Parathyroid adenoma (tissue), 2 donors: Measurements from ENCODE around the gene BIRC5.

Source experiments
- H2AFZ ChIP-seq: fragments of 300-600 bp; sonication (generic); one replicate; pipeline ENCODE4 v1.7.0; 2017; ENCODE audit warnings: antibody characterized with exemption, mild to moderate bottlenecking
- H3K27ac ChIP-seq: fragments of 300-600 bp; sonication (generic); one replicate; pipeline ENCODE4 v1.7.0; 2017
- H3K27me3 ChIP-seq: fragments of 300-600 bp; sonication (generic); one replicate; pipeline ENCODE4 v1.7.0; 2017; ENCODE audit warnings: low read length; ENCODE audit not compliant: control insufficient read depth, insufficient read depth
- H3K36me3 ChIP-seq: fragments of 300-600 bp; sonication (generic); one replicate; pipeline ENCODE4 v1.7.0; 2017; ENCODE audit warnings: low read length; ENCODE audit not compliant: control insufficient read depth, insufficient read depth
- H3K4me1 ChIP-seq: fragments of 300-600 bp; sonication (generic); one replicate; pipeline ENCODE4 v1.7.0; 2017; ENCODE audit warnings: control low read depth
- H3K4me2 ChIP-seq: fragments of 300-600 bp; sonication (generic); one replicate; pipeline ENCODE4 v1.7.0; 2017; ENCODE audit warnings: low read length
- H3K4me3 ChIP-seq: fragments of 300-600 bp; sonication (generic); one replicate; pipeline ENCODE4 v1.7.0; 2017; ENCODE audit warnings: low read depth, low read length
- H3K79me2 ChIP-seq: fragments of 300-600 bp; sonication (generic); one replicate; pipeline ENCODE4 v1.7.0; 2017; ENCODE audit warnings: control low read depth
- H3K9ac ChIP-seq: fragments of 300-600 bp; sonication (generic); one replicate; pipeline ENCODE4 v1.7.0; 2017; ENCODE audit warnings: mild to moderate bottlenecking
- H3K9me3 ChIP-seq: fragments of 300-600 bp; sonication (generic); one replicate; pipeline ENCODE4 v1.7.0; 2017; ENCODE audit warnings: low read length; ENCODE audit not compliant: control insufficient read depth
- CTCF ChIP-seq: fragments of 300-600 bp; sonication (generic); IDR thresholded peaks from one replicate; pipeline ENCODE4 v1.7.0; 2017; ENCODE audit warnings: antibody characterized with exemption, mild to moderate bottlenecking
- donor health status: primary hyperparathyroidism.

BIRC5 gene

GRCh38 chr17:78173097-78173715, 40.8 kb upstream of the BIRC5 start:
- H3K36me3 ChIP-seq, result no peaks in the 10 kb centered on the region
- no peak overlapping the region for H3K4me3 ChIP-seq
- H3K4me1 ChIP-seq, result peaks cover 7% of the 10 kb centered on the region
- no peaks in the 10 kb centered on the region for H3K9me3 ChIP-seq
- no peak overlapping the region for H3K9ac ChIP-seq
- no peak for TF ChIP-seq CTCF
- H3K27me3 ChIP-seq, result no peaks in the 10 kb centered on the region
- H3K27ac ChIP-seq, result no peak overlapping the region
- no peak overlapping the region for H2AFZ ChIP-seq
- no peak overlapping the region for H3K4me2 ChIP-seq
- H3K79me2 ChIP-seq, result no peaks in the 10 kb centered on the region

- no peaks in the 10 kb centered on the region for H3K27me3 ChIP-seq
- H2AFZ ChIP-seq, result no peak overlapping the region
- H3K4me3 ChIP-seq, result no peak overlapping the region
- H3K4me2 ChIP-seq, result no peak overlapping the region
- peak overlapping the region; percentile 47 for H3K27ac ChIP-seq
- no peak for TF ChIP-seq CTCF
- H3K79me2 ChIP-seq, result no peaks in the 10 kb centered on the region
- H3K4me1 ChIP-seq, result peaks cover 7% of the 10 kb centered on the region
- H3K9me3 ChIP-seq, result no peaks in the 10 kb centered on the region
- H3K9ac ChIP-seq, result no peak overlapping the region
- no peaks in the 10 kb centered on the region for H3K36me3 ChIP-seq
These were observed 39.6 kb upstream of the BIRC5 start for GRCh38 chr17:78174346-78174869.

GRCh38 chr17:78174870-78175642, 39.0 kb upstream of the BIRC5 start:
- peaks cover 2% of the 10 kb centered on the region for H3K4me1 ChIP-seq
- peak overlapping the region; percentile 47 for H3K27ac ChIP-seq
- no peaks in the 10 kb centered on the region for H3K27me3 ChIP-seq
- H2AFZ ChIP-seq, result no peak overlapping the region
- no peak for TF ChIP-seq CTCF
- H3K4me3 ChIP-seq, result no peak overlapping the region
- H3K36me3 ChIP-seq, result no peaks in the 10 kb centered on the region
- H3K9ac ChIP-seq, result no peak overlapping the region
- H3K9me3 ChIP-seq, result no peaks in the 10 kb centered on the region
- H3K79me2 ChIP-seq, result no peaks in the 10 kb centered on the region
- no peak overlapping the region for H3K4me2 ChIP-seq

- peaks cover 2% of the 10 kb centered on the region for H3K4me1 ChIP-seq
These were observed 38.4 kb upstream of the BIRC5 start for GRCh38 chr17:78175643-78175981.

More at GRCh38 chr17:78175643-78175981, 38.4 kb upstream of the BIRC5 start:
- H3K9me3 ChIP-seq, result no peaks in the 10 kb centered on the region
- no peak for TF ChIP-seq CTCF
- H3K36me3 ChIP-seq, result no peaks in the 10 kb centered on the region
- H3K27me3 ChIP-seq, result no peaks in the 10 kb centered on the region
- no peak overlapping the region for H3K4me3 ChIP-seq
- no peaks in the 10 kb centered on the region for H3K79me2 ChIP-seq
- no peak overlapping the region for H3K9ac ChIP-seq
- H3K4me2 ChIP-seq, result no peak overlapping the region
- H2AFZ ChIP-seq, result no peak overlapping the region
- no peak overlapping the region for H3K27ac ChIP-seq
